ENCODE results near the gene KIF19.

KIF19 gene

DNA sequence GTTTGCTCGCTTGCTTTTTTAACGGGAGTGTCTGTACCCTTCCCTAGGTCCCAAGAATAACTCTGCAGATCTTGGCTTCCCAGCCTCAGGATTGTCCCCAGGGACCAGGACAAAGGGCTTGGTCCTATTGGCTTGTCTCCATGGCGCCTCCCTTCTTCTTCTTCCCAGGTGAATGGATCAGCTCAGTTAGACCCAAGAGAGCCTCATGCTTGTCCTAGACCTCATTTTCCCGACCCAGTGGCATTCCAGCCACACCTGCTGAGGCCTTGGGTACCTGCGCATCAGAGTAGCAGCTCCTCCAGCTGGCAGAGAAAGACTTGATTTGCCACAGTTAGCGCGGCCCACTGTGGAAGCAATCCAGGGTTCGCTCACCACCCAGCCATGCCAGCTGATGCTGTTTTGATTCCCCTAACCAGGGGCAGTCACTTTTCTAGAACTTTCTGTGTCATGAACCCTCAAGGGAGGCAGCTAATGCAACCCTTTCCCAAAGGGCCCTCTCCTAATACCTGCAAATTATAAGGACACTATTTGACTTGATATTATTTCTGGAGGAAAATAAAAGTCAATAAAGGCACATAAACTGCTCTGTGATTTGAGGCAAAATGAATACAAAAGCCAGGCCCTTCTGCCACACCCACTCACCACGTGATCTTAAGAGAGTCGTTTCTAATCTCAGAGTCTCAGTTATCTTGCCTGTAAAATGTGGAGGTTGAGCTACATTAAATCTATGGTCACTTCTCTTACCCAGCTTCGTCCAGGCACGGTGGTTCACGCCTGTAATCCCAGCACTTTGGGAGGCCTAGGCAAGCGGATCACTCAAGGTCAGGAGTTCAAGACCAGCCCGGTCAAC is 55.2 kb downstream of the KIF19 start:
- Histone ChIP-seq H3K9me3 (no peaks in the 10 kb centered on the region), H3K27me3 (peaks cover 11% of the 10 kb centered on the region), H3K4me3 (ENCODE audit: low read depth in 1 of 2, low read length in 1 of 2) (no peak overlapping the region), H3K27ac (no peak overlapping the region), H3K36me3 (no peaks in the 10 kb centered on the region), H3K4me1 (ENCODE audit: control insufficient read depth in 1 of 2, insufficient read depth in 1 of 2, low read depth in 1 of 2, low read length in 1 of 2) (peaks cover 6 to 8% of the 10 kb centered on the region in 2 experiments)
- TF ChIP-seq CTCF (IDR thresholded peaks at IDR 0.05): no peak

GRCh38 chr17:74383141-74383540 is 57.1 kb downstream of the KIF19 start:
- TF ChIP-seq CTCF (IDR thresholded peaks at IDR 0.05): no peak
- Histone ChIP-seq H3K4me1 (ENCODE audit: control insufficient read depth in 1 of 2, insufficient read depth in 1 of 2, low read depth in 1 of 2, low read length in 1 of 2) (peaks cover 6 to 8% of the 10 kb centered on the region in 2 experiments), H3K27me3 (peaks cover 15% of the 10 kb centered on the region), H3K9me3 (no peaks in the 10 kb centered on the region), H3K4me3 (ENCODE audit: low read depth in 1 of 2, low read length in 1 of 2) (no peak overlapping the region), H3K27ac (no peak overlapping the region), H3K36me3 (no peaks in the 10 kb centered on the region)

DNA sequence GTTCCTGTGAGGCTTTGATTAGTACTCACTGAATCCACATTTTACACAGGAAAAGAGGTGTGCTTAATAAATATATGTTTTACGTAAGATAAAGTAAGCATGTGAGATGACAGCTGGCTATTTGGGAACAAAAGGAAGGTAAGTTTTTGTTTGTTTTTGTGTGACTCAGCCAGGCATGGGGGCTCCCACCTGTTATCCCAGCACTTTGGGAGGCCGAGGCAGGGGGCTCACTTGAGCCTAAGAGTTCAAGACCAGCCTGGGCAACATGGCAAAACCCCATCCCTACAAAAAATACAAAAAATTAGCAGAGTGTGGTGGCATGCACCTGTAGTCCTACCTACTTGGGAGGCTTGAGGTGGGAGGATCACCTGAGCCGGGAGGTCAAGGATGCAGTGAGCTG is 59.2 kb downstream of the KIF19 start:
- Histone ChIP-seq H3K4me3 (ENCODE audit: low read depth in 1 of 2, low read length in 1 of 2) (no peak overlapping the region), H3K27me3 (peaks cover 11% of the 10 kb centered on the region), H3K36me3 (no peaks in the 10 kb centered on the region), H3K27ac (no peak overlapping the region), H3K4me1 (ENCODE audit: control insufficient read depth in 1 of 2, insufficient read depth in 1 of 2, low read depth in 1 of 2, low read length in 1 of 2) (peaks cover 0 to 5% of the 10 kb centered on the region in 2 experiments), H3K9me3 (no peaks in the 10 kb centered on the region)
- TF ChIP-seq CTCF (IDR thresholded peaks at IDR 0.05): no peak

DNA sequence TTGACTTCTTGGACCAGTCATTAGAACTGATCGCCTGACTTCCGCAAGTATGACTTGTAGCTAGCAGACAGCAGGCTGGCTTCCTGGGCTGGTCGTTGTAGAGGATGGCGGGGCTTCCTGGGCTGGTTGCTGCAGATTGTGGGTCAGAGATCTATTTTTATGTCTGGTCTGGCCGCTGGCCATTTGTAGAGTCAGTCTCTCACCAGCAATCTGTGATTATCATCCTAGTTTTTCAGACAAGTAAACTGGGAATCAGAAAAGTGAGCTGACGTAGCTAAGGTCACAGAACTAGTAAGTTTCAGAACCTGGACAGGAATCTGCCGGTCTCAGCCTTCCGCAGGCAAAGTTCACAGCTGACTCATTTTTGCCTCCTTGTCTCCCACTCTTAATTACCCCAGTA is 60.4 kb downstream of the KIF19 start:
- Histone ChIP-seq H3K4me3 (ENCODE audit: low read depth in 1 of 2, low read length in 1 of 2) (no peak overlapping the region), H3K36me3 (no peaks in the 10 kb centered on the region), H3K27me3 (peaks cover 10% of the 10 kb centered on the region), H3K4me1 (ENCODE audit: control insufficient read depth in 1 of 2, insufficient read depth in 1 of 2, low read depth in 1 of 2, low read length in 1 of 2) (peaks cover 10 to 13% of the 10 kb centered on the region in 2 experiments), H3K9me3 (no peaks in the 10 kb centered on the region), H3K27ac (no peak overlapping the region)
- TF ChIP-seq CTCF (IDR thresholded peaks at IDR 0.05): no peak

DNA sequence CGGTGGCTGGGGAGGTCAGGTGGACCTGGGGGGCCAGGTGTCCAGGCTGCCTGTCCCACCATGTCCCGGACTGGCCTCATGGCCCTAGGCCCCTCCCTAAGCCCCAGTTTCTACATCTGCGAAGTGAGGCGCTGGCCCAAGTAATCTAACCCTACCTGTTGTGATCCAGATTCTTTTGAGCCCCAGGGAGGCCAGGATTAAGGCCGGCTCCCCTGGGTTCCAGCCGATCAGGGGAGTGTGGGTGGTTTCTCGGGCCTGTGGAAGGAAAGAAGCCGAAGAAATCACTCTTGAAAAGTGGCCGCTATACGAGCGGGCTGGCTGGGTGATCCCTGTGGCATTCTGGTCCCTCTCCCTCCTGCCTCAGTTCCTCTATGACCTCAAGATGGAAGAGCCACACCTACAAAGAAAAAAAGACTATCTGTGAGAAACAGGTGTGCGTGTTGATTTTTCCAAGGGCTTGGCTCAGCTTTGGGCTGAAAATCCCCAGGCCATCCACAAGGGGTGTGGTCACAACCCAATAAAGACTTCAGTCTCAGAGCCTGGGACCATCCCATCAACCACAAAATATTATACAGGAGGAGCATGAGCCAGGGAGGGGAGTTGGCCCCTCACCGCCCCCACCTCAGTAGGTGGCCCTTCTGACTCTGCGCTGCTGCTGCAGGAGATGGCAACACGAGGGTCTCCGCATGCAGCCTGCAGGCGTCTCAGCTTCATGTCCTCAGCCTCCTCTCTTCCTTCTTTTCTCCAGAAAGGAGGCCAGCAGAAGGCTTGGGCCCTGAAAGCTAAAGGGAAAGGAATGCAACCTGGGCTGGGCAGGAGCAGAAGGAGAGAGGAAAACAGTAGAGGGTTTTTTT is 61.6 kb downstream of the KIF19 start:
- Histone ChIP-seq H3K9me3 (no peaks in the 10 kb centered on the region), H3K4me1 (ENCODE audit: control insufficient read depth in 1 of 2, insufficient read depth in 1 of 2, low read depth in 1 of 2, low read length in 1 of 2) (peaks cover 22% of the 10 kb centered on the region in 2 experiments), H3K4me3 (ENCODE audit: low read depth in 1 of 2, low read length in 1 of 2) (no peak overlapping the region), H3K27ac (no peak overlapping the region), H3K27me3 (peaks cover 10% of the 10 kb centered on the region), H3K36me3 (no peaks in the 10 kb centered on the region)
- no peak for TF ChIP-seq CTCF (IDR thresholded peaks at IDR 0.05)

Data from neutrophil (primary cell).